LNCaP clone FGC (cell line): ENCODE measurements around the gene ITPK1.

ENCODE experiments used
- DNase-seq: peaks from one replicate; pipeline ENCODE4 v3.0.0-alpha.2; 2011; ENCODE audit warnings: low read depth
- H3K4me3 ChIP-seq: 2 replicates; pipeline ENCODE4 v1.5.1; 2011; ENCODE audit warnings: mild to moderate bottlenecking, low read depth, low read length, control low read depth
- CTCF ChIP-seq: IDR thresholded peaks from 2 replicates; pipeline ENCODE4 v1.5.1; 2012; ENCODE audit warnings: mild to moderate bottlenecking; ENCODE audit not compliant: control insufficient read depth, insufficient read depth; ENCODE audit errors: extremely low read depth

Gene ITPK1

GRCh38 chr14:93126111-93126510 is 10.4 kb upstream of the ITPK1 start:
- no peak overlapping the region for H3K4me3 ChIP-seq
- DNase-seq = no peak
- no peak for TF ChIP-seq CTCF

- no peak for TF ChIP-seq CTCF
- no peak for DNase-seq
- no peak overlapping the region for H3K4me3 ChIP-seq
Observed at GRCh38 chr14:93122826-93123225, 7.1 kb upstream of the ITPK1 start.

GRCh38 chr14:93121030-93121834 is 5.5 kb upstream of the ITPK1 start:
- no peak for DNase-seq
- no peak overlapping the region for H3K4me3 ChIP-seq
- no peak for TF ChIP-seq CTCF

- DNase-seq = no peak
- no peak for TF ChIP-seq CTCF
- no peak overlapping the region for H3K4me3 ChIP-seq
Observed at GRCh38 chr14:93120517-93120916, 4.8 kb upstream of the ITPK1 start.

- no peak overlapping the region; the same call in 1 of the 2 replicates for H3K4me3 ChIP-seq
- DNase-seq = no peak
- TF ChIP-seq CTCF = no peak
Observed at GRCh38 chr14:93116676-93117200, 1.0 kb upstream of the ITPK1 start.

GRCh38 chr14:93115069-93115820 is 480 bp downstream of the ITPK1 start:
- peak overlapping the region; percentile 74 for H3K4me3 ChIP-seq
- TF ChIP-seq CTCF = peak; percentile 35
- peak; percentile 40 for DNase-seq

- DNase-seq = no peak
- TF ChIP-seq CTCF = no peak; the same call in 1 of the 2 replicates
- peak overlapping the region; percentile 74 for H3K4me3 ChIP-seq
Observed at GRCh38 chr14:93114713-93115068, 1.0 kb downstream of the ITPK1 start.
